ENCODE measurements around the gene HOXA5.

Gene HOXA5

GRCh38 chr7:27170426-27171324 is 27.2 kb upstream of the HOXA5 start:
- DNase-seq, result no peak

- DNase-seq, result no peak
Observed at GRCh38 chr7:27169658-27170425, 26.4 kb upstream of the HOXA5 start.

GRCh38 chr7:27168265-27168947 is 24.9 kb upstream of the HOXA5 start:
- DNase-seq, result no peak

- DNase-seq, result no peak
Observed at GRCh38 chr7:27167916-27168264, 24.4 kb upstream of the HOXA5 start.

- no peak for DNase-seq
Observed at GRCh38 chr7:27166531-27167505, 23.3 kb upstream of the HOXA5 start.

- DNase-seq, result no peak
Observed at GRCh38 chr7:27165996-27166530, 22.6 kb upstream of the HOXA5 start.

- peak; percentile 66 to 83 for DNase-seq
Observed at GRCh38 chr7:27165089-27165995, 21.9 kb upstream of the HOXA5 start, which contains the start of gene HOXA9. Gene HOXA9, minus strand, starts transcription at chr7:27165537. Its CDS starts 80 bp downstream, at chr7:27165457.

- DNase-seq, result peak in 1 of 2 donors; percentile 16
Observed at GRCh38 chr7:27164367-27165088, 21.0 kb upstream of the HOXA5 start.

- DNase-seq, result no peak
Observed at GRCh38 chr7:27164045-27164366, 20.5 kb upstream of the HOXA5 start.

GRCh38 chr7:27163288-27164044 is 20.0 kb upstream of the HOXA5 start:
- no peak for DNase-seq

- no peak for DNase-seq
Observed at GRCh38 chr7:27162561-27163287, 19.2 kb upstream of the HOXA5 start.

GRCh38 chr7:27161721-27162560 is 18.5 kb upstream of the HOXA5 start:
- DNase-seq, result no peak

GRCh38 chr7:27161214-27161720 is 17.8 kb upstream of the HOXA5 start:
- DNase-seq, result peak; percentile 39 to 57

GRCh38 chr7:27160546-27161213 is 17.2 kb upstream of the HOXA5 start:
- peak; percentile 61 to 89 for DNase-seq

GRCh38 chr7:27160145-27160545 is 16.7 kb upstream of the HOXA5 start:
- peak in 1 of 2 donors; percentile 11 for DNase-seq

- DNase-seq, result no peak
Observed at GRCh38 chr7:27159266-27160144, 16.0 kb upstream of the HOXA5 start.

Data from inflammatory macrophage treated with lipopolysaccharide for 1 hour (primary cell).